NCI-H1694 treated with DMSO at 0.1 percent for 48 hours (cell line): ENCODE results near the gene WIZ.
"Not testable (repeated sequence)": the region's sequence is repeated elsewhere in the genome, so short reads cannot be mapped to it uniquely, and the experiment has no call there.

Experiments
- DNase-seq: peaks from one replicate; lab custom pipeline; 2025; lab: John Stamatoyannopoulos, UW

WIZ gene

GRCh38 chr19:15428956-15429824 lies 20.6 kb downstream of the WIZ start:
- DNase-seq, result no peak

- DNase-seq, result no peak
Measured at GRCh38 chr19:15427991-15428471, 21.7 kb downstream of the WIZ start.

DNA sequence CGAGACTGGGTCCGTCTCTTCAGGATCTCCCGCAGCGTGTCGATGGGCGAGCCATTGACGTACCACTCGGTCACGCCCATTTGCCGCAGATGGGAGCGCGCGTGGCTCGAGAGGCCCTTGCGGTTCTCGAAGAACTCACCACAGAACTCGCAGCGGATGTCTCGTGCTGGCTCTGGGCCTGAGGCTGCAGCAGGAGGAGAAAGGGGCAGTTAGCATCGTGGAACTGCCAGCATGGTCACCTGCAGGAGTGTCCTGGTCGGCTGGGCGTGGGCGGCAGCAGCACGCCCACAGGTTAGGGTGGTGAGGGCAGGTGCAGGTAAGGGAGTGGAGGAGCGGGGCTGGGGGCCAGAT lies 22.4 kb downstream of the WIZ start:
- no peak for DNase-seq

- DNase-seq, result no peak
Measured at GRCh38 chr19:15426485-15427349, 23.0 kb downstream of the WIZ start.

DNA sequence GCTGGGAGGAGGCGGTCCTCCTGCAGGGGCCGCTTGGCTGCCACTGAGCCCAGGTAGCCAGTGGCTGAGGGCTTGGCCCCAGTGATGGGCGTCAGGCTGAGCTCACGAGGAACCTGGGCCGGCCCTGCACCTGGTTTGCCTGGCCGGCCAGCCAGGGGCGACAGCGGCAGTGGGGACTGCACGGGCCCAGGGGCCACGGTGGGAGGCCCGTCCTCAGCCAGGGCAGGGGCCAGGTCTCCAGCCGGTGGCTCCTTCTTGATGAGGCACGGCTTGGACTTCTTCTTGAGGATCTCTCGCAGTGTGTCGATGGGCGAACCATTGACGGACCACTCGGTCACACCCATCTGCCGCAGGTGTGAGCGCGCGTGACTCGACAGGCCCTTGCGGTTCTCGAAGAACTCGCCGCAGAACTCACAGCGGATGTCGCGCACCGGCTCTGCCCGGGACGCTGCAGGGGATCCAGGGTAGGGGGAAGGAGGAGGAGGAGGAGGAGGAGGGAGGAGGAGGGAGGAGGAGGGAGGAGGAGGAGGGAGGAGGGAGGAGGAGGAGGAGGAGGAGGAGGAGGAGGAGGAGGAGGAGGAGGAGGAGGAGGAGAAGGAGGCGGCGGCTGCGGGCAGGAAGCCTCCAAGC lies 24.3 kb downstream of the WIZ start:
- no peak for DNase-seq

GRCh38 chr19:15424692-15425272 lies 25.0 kb downstream of the WIZ start:
- no peak for DNase-seq

DNA sequence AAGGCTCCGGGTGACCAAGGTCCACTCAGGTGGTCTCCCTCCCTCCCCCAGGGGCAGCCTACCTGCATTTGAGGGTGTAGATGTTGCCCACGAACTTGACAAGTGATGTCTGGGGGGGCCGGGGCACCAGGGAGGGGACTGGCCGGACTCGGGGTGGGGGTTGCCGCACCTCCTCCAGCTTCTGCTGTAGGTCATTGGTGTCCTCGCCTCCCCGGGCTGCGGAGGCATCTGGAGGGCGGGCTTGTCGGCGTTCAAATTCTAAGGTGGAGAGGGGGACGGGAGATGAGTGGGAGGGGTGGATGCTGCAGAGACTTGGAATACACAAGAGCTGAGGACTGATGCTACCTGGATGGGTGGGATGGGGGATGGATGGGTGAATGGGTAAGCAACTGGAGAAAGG lies 25.6 kb downstream of the WIZ start:
- DNase-seq, result no peak

- DNase-seq, result no peak
Measured at GRCh38 chr19:15423130-15423529, 26.6 kb downstream of the WIZ start.

- DNase-seq, result no peak
Measured at GRCh38 chr19:15422296-15423075, 27.3 kb downstream of the WIZ start.

GRCh38 chr19:15421721-15422260 lies 28.0 kb downstream of the WIZ start:
- peak; percentile 50 for DNase-seq

DNA sequence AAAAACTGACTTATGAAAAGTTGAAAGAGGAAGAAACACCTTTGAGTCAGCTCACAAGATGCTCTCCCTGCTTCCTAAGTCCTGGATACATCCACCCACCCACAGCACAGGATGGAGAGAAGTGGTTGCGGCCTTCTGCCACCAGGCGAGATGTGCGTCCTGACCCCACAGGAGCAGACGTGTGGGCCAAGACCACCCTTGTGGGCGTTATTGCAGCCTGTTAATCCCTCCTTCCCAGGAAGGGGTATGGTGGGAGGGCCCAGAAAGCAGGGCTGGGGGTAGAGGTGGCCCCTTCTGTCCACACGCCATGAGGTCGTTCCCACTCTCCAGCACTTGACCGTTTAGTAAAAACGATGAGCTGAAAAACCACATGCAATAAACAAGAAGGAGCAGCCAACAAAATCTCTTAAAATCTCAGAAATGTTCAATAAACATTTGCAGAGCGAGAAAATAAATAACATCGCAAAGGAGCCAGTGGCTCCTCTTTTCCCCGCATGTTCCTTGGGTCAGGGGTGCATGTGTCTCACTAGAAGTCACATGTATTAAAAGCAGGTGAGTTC lies 28.5 kb downstream of the WIZ start:
- no peak for DNase-seq

GRCh38 chr19:15419413-15420025 lies 30.2 kb downstream of the WIZ start:
- DNase-seq, result peak; percentile 18

DNA sequence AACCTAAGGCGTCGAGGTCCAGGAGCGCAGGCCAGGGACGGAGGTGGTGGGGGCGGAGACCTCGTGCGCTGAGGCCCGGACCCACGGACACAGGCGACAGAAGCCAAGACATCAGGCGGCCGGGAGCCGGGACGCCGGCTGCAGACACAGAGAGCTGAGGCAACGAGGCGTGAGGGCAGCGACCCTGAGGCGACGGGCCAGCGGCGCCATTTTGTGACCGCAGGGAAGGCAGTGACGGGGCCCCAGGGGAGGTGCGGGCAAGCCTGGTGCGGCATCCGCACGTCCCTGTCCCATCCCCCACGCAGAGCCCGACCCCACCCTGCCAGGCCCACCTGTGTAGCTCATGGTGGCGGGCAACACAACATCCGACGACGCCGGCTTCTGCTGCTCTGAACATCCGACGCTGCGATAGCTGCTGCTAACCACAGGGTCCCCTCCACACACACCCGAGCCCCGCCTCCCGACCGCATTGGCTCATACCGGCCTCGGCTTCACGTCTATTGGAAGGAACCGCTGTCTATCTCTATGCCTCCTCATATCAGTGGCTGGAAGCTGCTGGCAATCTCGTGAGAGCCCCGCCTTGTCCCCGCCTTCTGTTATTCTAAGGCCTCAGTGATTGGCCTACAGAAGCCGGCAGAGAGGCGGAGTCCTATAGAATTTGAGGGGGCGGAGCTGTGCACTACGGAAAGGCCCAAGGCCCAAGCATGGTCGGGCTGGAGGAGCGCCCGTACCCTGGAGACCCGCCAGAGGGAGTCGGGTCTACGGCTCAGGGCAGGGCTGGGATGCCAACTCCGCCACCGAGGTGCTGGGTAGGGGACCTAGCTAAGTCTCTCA lies 31.0 kb downstream of the WIZ start, which contains the start of gene AKAP8L:
TSS of gene AKAP8L (minus strand) at position 410 of the 834 bp plus-strand sequence. CDS start at position 345, 65 bp downstream.
- peak; percentile 98 for DNase-seq

- DNase-seq, result peak; percentile 16
Measured at GRCh38 chr19:15418231-15418578, 31.6 kb downstream of the WIZ start.

GRCh38 chr19:15417699-15418098 lies 32.1 kb downstream of the WIZ start:
- no peak for DNase-seq

DNA sequence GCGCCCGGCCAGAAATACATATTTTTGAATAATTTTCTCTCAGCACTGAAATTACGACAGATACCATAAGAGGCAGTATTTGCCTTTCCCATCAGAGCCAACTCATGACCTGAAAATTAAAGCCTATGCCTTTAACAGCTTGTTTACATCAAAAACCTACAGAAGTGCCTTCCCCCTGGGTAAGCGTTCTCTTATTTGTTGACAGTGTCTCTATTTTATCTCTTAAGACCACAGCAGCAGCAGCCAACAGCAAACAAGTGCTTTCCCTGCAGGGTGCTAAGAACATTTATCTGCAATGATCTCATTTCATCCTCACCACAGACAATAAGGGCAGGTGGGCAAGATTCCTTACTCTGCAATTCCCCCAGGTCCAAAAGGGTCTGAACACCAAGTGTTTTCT lies 36.9 kb downstream of the WIZ start:
- no peak for DNase-seq

DNA sequence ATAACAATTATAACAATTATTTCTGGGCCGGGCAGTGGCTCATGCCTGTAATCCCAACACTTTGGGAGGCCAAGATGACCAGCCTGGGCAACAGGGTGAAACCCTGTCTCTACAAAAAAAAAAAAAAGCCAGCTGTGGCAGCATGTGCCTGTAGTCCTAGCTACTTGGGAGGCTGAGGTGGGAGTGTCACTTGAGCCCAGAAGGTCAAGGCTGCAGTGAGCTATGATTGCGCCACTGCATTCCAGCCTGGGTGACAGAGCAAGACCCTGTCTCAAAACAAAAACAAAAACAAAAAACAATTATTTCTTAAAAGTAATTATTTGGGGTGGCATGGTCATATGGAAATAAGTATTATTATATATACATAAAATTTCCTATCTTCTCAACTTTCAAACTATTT lies 38.4 kb downstream of the WIZ start:
- DNase-seq, result not testable (repeated sequence)

DNA sequence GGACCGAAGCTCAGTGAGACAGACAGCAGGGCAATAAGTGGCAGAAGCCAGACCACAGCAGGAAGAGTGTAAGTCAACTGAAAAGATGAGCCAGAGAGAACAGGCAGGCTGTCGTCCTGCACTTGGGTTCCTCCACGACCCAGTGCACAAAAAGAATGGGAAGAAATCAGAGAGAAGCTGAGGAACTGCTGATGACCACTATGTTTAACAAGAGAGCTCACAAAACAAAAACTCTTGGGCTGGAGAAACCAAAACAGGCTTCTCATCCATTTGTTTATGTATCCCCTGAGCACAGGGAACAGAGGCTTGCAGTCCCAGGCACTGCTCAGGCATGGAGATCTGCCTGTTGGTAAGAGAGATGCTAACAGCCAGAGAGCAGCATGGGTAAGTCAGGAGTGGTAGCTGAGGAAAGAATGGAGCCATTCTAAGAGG lies 45.0 kb downstream of the WIZ start:
- DNase-seq, result no peak

DNA sequence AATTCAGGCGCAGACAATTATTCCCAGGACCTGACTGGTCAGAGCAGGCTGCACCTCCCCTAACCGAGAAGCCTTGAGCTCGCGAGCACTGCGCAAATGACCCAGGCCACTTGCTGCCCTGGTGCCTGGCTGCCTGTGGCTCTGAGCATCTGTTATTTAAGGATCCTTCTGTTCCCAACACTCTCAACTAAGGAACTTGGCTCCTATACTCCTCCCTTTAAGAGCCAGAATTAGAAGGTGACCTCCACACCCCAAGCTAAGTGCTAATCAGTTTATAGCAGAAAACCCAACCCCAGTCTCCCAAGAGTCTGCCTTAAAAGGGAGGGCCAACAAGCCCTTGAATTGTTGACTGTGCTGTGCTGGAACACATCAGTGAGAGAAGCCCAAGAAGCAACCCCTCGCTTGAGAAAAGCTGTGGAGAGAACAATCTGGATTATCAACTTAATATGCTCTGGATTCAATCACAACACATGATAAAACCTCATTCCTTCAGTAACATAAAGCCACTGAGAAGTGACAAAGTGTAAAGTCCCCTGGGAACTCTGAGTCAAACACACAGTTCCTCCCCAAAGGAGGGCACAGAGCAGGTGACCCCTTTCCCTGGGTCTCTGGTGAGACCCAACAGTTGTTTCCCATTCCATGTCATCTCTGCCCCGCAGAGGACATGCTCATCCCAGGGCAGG lies 45.5 kb downstream of the WIZ start:
- no peak for DNase-seq
